ENCODE results near the gene CYS1.
"Not testable (repeated sequence)": the region's sequence is repeated elsewhere in the genome, so short reads cannot be mapped to it uniquely, and the experiment has no call there.

Gene CYS1

GRCh38 chr2:10011606-10012325 lies 68.4 kb downstream of the CYS1 start:
- DNase-seq, result not testable (repeated sequence)

DNA sequence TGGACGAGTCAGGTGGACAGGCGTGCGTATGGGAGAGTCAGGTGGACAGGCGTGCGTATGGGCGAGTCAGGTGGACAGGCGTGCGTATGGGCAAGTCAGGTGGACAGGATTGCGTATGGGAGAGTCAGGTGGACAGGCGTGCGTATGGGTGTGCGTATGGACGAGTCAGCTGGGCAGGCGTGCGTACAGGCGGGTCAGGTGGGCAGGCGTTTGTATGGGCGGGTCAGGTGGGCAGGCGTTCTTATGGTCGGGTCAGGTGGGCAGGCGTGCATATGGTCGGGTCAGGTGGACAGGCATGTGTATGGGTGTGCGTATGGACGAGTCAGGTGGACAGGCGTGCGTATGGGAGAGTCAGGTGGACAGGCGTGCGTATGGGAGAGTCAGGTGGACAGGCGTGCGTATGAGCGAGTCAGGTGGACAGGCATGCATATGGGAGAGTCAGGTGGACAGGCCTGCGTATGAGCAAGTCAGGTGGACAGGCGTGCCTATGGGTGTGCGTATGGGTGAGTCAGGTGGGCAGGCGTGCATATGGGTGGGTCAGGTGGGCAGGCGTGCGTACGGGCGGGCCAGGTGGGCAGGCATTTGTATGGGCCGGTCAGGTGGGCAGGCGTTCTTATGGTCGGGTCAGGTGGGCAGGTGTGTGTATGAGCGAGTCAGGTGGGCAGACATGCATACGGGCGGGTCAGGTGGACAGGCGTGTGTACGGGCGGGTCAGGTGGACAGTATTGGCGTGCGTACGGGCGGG lies 69.2 kb downstream of the CYS1 start:
- not testable (repeated sequence) for DNase-seq

GRCh38 chr2:10009811-10010781 lies 70.1 kb downstream of the CYS1 start:
- DNase-seq, result no peak

DNA sequence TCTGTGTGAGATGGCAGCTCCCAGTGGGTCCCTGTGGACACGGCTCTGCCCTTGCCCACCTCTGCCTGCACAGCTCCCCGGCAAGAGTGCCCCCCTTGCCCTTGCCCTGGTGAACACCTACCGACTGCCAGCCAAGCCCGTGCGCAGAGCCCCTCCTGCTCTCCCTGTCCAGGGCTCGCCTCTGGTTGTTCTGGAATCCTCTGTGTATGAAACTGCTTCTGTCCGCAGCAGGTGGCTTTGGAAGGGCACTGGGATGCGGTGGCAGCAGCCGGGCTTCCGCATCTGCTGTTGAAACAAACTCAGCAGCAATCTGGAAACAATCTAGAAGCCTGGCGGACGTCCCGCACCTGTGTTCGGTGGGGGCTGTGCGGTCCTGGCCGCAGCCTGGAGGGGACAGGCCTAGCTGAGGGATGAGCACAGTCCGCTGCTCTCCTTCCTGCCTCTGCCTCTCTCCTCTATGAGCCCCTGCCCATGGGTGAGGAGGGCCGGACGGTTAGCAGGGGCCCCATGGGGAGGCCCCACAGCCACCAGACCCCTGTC lies 70.9 kb downstream of the CYS1 start:
- DNase-seq, result no peak

- DNase-seq, result no peak
Measured at GRCh38 chr2:10008809-10009176, 71.4 kb downstream of the CYS1 start.

DNA sequence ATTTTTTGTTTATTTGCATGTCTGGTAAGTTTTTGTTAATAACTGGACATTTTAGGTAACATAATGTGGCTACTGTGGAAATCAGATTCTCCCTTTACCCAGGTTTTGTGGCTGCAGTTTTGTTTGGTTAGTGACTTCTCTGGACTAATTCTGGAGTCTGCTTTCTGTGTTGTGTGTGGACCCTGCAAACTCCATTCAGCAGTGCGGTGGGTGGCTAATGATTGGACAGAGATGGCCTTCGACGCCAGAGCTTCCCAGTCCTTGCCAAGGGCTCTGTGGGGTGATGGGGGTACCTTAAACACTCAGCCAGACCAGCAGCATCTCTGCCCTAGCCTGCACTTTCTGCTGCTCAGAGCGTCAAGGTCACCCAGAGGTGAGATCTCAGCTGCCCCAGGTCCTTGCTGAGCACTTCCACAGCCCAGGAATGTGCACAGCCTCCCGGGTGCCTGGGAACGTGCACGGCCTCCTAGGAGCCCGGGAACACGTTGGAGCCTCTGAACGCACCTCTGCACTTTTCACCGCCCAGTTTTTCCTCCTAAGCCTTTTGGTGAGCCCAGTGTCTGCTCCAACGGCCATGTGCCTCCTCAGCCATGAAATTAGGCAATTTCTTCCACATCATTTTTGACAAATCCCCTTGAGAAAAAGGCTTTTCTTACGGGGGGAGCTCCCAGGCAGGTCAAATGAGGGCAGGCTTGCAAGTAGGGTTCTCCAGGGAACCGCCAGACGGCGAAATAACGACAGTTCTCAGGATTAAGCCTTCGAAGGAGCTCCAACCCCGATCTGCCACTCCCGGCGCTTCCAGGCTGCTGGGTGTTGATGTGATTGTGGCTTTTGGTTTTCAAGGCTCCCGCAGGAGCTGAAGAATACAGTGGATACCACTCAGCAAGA lies 72.0 kb downstream of the CYS1 start:
- no peak for DNase-seq

DNA sequence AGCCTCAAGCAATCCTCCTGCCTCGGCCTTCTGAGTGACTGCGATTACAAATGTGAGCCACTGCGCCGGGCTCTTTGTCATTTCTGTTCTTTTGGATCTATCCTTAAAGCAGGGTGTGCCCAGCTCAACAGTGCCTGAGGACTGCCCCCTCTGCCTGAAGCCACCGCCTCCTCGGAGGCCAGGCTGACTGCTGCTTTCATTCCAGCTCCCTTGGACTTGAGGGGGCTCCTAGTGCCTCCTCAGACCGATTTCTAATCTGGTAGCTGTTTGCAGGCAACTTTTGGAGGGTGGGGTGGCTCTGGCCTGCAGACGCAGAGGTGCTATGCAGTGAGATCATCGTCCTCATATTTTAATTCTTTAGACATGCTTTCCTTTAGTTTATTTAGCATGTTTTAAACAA lies 72.8 kb downstream of the CYS1 start:
- DNase-seq, result no peak

Data from inflammatory macrophage (primary cell).